ENCODE measurements around the gene MRAS. TPM values are rescaled to one million over a fixed set of nuclear protein-coding genes. Genes with fewer than 3 reads are reported as not detected.
A peak's percentile ranks its signal among the peaks of the same experiment; 100 is the strongest.

Gene MRAS
- polyA plus RNA-seq, 1 of the 3 experiments (the other 2 are of a cell fraction), result 25.0 TPM

GRCh38 chr3:138441256-138441655, 92.9 kb downstream of the MRAS start:
- H2AFZ ChIP-seq (ENCODE audit: low read depth), result no peak overlapping the region
- TF ChIP-seq ZBTB33 (IDR thresholded peaks at IDR 0.05; ENCODE audit: borderline replicate concordance, low read depth) (no peak), EZH2phosphoT487 (IDR thresholded peaks at IDR 0.05; ENCODE audit: borderline replicate concordance, low read depth) (no peak), NRF1 (IDR thresholded peaks at IDR 0.05; ENCODE audit: low read depth, low read length) (no peak), REST (IDR thresholded peaks at IDR 0.05; ENCODE audit: low read depth, low read length) (no peak), TEAD4 (IDR thresholded peaks at IDR 0.05; ENCODE audit: borderline replicate concordance, insufficient read depth) (no peak), TCF12 (IDR thresholded peaks at IDR 0.05) (no peak), MAX (IDR thresholded peaks at IDR 0.05; ENCODE audit: low read depth) (no peak), SIN3A (IDR thresholded peaks at IDR 0.05; ENCODE audit: borderline replicate concordance, low read depth, low read length) (no peak), ELF1 (IDR thresholded peaks at IDR 0.05) (no peak), FOXJ3 (CRISPR knock-in tag; IDR thresholded peaks at IDR 0.05) (no peak), CHD2 (IDR thresholded peaks at IDR 0.05; ENCODE audit: low read length, partially characterized antibody) (no peak), NFIC (IDR thresholded peaks at IDR 0.05; ENCODE audit: borderline replicate concordance) (no peak), FOSL2 (IDR thresholded peaks at IDR 0.05; ENCODE audit: borderline replicate concordance, low read depth) (no peak)
- peaks cover 0 to 22% of the 10 kb centered on the region in 2 experiments for H3K4me1 ChIP-seq (ENCODE audit: control insufficient read depth in 1 of 2, insufficient read depth in 2 of 2, low read depth in 1 of 2, low read length in 1 of 2)
- no peaks in the 10 kb centered on the region for H3K27me3 ChIP-seq (ENCODE audit: insufficient read depth)
- H3K9ac ChIP-seq, result no peak overlapping the region
- H3K27ac ChIP-seq (ENCODE audit: low read depth in 2 of 2, low read length in 1 of 2), result peak overlapping the region in 1 of 2 experiments; percentile 24; a peak in 1 of 4 replicates
- no peaks in the 10 kb centered on the region for H3K9me2 ChIP-seq
- H4K20me1 ChIP-seq (ENCODE audit: insufficient read depth), result no peaks in the 10 kb centered on the region
- WGBS (ENCODE audit: low lambda C conversion rate), result 100% methylated on average over 1 of the region's 2 CpGs
- no peaks in the 10 kb centered on the region for H3K79me2 ChIP-seq (ENCODE audit: insufficient read depth)
- no peaks in the 10 kb centered on the region for H3K36me3 ChIP-seq (replicated peaks in 1 of 2; ENCODE audit: control insufficient read depth in 1 of 2, insufficient read depth in 2 of 2, low read length in 1 of 2)
- ChIA-PET CTCF (interaction anchor here (2.4 kb wide), 1 partner anchor 24 kb away, joined by 8 read pairs; no protein-coding TSS in a partner anchor), POLR2A (no interaction called here)
- peak overlapping the region; percentile 45; the same call in 1 of the 2 replicates for H3K4me2 ChIP-seq
- peaks cover 11% of the 10 kb centered on the region for H3F3A ChIP-seq (replicated peaks; ENCODE audit: insufficient read depth)
- H3K4me3 ChIP-seq (ENCODE audit: low read depth in 2 of 2, low read length in 1 of 2), result no peak overlapping the region
- peak; percentile 11 for DNase-seq
- no peaks in the 10 kb centered on the region for H3K9me3 ChIP-seq

Data from SK-N-SH (cell line).